T-helper 1 cell treated with Interleukin-12 subunit alpha and Interleukin-12 subunit beta and Interleukin-4 antibody, amounts not matched to agents 30 ng/mL and 1 ng/mL, for 36 hours (primary cell): ENCODE measurements around the gene MAP4K3. TPM values are rescaled to one million over a fixed set of nuclear protein-coding genes. Genes with fewer than 3 reads are reported as not detected.
"Not testable (repeated sequence)": the region's sequence is repeated elsewhere in the genome, so short reads cannot be mapped to it uniquely, and the experiment has no call there.

Source experiments
- intact Hi-C: fragments of 100-400 bp; cut with micrococcal nuclease; formaldehyde crosslinking; loops from one replicate; pipeline ENCODE4 v1.15.1; 2024
- total RNA-seq: library from RNA; stranded (reverse); gene quantifications from 2 replicates; pipeline ENCODE4 v1.2.3, GENCODE V29; 2022

Gene MAP4K3
- total RNA-seq, 1 donor from 2014 or later = 11.8 TPM

GRCh38 chr2:39409697-39410389, 27.2 kb downstream of the MAP4K3 start:
- intact Hi-C loops = no loop called here

DNA sequence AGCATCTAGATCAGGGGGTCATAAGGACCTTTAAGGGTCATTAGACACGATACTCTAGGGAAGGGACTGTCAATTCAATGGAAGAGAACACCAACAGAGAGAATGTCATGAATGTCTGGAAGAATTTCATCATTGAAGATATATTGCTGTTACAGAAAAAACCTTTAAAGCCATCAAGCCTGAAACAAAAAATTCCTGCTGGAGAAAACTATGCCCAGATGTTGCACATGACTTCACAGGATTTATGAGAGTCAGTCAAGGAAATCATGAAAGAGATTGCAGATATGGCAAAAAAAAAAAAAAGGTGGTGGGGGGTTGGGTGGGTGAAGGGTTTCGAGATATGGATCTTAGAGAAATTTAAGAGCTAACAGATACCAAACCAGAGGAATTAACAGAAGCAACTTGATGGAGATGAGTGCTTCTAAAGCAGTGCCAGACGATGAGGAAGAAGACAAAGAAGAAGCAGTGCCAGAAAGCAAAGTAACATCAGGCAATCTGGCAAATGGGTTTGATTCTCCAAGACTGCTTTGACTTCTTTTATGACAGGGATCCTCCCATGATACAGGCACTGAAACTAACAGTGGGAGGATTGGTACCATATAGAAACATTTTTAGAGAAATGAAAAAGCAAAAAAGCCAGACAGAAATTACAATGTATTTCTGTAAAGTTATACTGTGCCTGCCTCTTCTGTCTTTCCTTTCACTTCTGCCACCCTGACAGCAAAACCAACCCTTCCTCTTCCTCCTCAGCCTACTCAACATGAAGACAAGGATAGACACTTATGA, 28.5 kb downstream of the MAP4K3 start:
- intact Hi-C loops = no loop called here

DNA sequence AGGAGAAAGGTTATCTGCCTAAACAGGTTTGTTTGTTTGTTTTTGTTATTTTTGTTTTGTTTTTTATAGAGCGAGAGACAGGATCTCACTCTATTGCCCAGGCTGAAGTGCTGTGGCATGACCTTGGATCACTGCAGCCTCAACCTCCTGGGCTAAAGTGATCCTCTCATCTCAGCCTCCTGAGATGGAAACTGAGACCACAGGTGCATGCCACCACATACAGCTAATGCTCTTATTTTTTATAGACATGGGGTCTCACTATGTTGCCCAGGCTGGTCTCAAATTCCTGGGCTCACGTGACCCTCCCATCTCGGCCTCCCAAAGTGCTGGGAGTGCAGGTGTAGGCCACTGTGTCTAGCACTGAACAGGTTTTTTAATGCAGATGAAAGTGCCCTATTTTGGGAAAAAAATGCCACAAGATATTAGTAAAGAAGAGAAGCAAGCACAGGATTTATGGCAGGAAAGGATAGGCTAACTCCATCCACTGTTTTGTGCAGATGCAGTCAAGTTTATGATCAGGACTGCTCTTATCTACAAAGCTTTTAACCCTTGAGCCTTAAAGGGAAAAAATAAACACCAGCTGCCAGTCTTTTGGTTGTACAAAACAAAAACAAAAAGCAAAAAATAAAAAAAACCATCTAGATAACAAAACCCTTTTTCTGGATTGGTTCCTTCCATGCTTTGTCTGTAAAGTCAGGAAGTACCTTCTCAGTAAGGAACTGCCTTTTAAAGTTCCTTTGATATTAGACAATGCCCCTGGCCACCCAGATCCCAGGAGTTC, 29.4 kb downstream of the MAP4K3 start:
- intact Hi-C loops = no loop called here

- intact Hi-C loops = no loop called here
Observed at GRCh38 chr2:39405364-39405763, 31.7 kb downstream of the MAP4K3 start.

DNA sequence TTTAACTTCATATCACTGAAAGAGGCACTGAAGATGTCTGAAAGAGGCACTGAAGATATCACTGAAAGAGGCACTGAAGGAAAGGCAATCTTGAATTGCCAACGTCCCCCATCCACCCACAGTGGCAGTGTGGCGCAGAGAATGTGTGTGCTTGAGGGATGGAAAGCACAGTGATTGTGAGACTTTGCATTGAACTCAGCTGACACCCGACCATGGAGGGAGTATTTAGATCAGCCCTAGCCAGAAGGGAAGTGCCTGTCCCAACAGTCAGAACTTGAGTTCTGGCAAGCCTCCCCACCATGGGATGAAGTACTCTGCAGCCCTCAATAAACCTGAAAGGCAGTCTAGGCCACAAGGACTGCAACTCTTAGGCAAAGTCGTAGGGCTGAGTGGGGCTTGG, 33.8 kb downstream of the MAP4K3 start:
- intact Hi-C loops = no loop called here

DNA sequence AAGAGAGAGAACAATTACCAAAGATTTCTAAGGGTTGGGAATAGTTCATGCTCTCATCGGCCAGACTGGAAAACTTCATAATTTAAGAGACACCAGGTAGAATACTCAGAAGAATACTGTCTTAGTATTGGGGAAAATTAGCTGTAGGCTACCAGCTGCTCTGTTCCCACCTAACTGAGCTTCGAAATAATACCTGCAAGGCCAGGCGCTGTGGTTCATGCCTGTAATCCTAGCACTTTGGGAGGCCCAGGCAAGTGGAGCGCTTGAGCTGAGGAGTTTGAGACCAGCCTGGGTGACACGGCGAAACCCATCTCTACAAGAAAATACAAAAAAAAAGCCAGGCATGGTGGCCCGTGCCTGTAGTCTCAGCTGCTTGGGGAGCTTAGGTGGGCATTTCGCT, 35.8 kb downstream of the MAP4K3 start:
- intact Hi-C loops = no loop called here

DNA sequence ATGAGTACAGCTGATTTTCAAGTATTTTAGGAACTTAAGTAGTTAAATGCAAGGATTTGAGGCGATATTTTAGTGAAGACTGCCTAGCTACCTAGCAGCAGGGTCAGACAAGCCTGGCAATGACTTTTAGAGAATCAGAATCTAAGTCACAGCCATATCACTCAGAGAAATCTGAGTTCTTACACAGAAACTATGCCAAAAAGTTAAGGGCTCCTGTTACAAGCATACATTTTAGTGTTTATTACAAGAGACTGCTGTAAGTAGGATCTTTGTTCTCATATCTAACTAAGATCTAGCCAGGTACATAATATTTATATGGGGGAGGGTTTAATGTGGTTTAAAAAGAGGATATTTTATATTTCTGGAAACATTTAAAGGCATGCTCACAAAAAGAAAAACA, 37.5 kb downstream of the MAP4K3 start:
- intact Hi-C loops = no loop called here

GRCh38 chr2:39395313-39395712, 41.8 kb downstream of the MAP4K3 start:
- intact Hi-C loops = no loop called here

- intact Hi-C loops = no loop called here
Observed at GRCh38 chr2:39394516-39394961, 42.5 kb downstream of the MAP4K3 start.

DNA sequence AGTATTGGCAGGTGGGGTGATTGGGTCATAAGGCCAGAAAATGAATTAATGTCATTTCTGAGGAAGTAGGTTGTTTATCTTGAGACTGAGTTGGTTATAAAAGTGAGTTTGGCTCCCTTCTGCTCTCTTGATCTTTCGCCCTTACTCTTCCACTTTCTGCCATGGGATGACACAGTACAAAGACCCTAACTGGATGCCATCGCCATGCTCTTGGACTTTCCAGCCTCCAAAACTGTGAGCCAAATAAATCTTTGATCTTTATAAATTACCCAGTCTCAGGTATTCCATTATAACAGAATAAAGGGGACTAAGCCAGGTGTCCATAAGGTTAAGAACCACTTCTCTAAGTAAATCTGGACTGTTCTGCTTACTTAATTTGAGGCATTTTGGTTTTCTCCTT, 44.4 kb downstream of the MAP4K3 start:
- intact Hi-C loops = no loop called here

DNA sequence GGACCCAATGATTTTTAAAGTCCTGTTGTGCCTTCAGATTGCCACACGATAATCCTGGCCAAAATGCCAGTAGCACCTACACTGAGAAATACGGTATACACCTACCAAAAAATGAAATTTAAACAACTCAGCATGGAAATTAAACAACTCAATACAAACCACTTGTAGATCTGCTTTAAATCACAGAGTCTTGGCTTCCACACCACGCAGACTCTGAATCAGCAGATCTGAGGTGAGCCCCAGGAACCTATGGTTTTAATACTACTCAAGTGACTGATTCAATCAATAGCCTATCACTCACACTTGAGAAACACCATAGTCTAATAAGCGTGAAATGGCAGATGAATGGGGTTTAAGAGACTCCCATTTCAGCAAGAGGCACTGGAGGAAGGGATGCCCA, 46.9 kb downstream of the MAP4K3 start:
- intact Hi-C loops = no loop called here

GRCh38 chr2:39386064-39386463, 51.0 kb downstream of the MAP4K3 start:
- intact Hi-C loops = no loop called here

GRCh38 chr2:39385172-39385571, 51.9 kb downstream of the MAP4K3 start:
- intact Hi-C loops = no loop called here

GRCh38 chr2:39384071-39384470, 53.0 kb downstream of the MAP4K3 start:
- intact Hi-C loops = not testable (repeated sequence)

DNA sequence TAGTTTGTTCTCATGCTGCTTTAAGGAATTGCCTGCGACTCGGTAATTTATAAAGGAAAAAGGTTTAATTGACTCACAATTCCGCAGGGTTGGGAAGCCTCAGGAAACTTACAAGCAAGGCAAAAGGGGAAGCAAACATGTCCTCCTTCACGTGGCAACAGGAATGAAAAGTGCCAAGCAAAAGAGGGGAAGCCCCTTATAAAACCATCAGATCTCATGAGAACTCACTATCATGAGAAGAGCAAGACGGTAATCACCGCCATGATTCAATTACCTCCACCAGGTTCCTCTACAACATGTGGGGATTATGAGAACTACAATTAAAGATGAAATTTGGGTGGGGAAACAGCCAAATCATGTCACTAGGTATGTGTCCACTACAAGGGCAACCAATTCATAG, 53.9 kb downstream of the MAP4K3 start:
- intact Hi-C loops = no loop called here

DNA sequence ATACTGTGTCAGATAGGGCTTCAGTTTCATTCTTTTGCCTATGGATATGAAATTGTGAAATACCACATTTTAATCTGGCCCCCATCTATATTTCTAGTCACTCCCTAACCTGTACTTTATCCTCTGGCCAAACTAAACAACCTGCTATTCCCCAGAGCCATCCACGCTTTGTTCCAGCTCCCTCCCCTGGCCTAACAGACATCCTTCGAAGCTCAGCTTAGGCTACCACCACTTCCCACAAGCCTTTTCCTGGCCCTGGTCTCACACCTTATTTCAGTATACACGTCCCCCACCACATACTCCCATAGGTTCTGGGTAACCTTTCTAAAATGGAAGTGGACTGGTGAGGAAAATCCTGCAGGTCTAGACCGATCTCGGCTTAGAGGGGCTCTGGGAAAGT, 55.4 kb downstream of the MAP4K3 start:
- intact Hi-C loops = no loop called here

DNA sequence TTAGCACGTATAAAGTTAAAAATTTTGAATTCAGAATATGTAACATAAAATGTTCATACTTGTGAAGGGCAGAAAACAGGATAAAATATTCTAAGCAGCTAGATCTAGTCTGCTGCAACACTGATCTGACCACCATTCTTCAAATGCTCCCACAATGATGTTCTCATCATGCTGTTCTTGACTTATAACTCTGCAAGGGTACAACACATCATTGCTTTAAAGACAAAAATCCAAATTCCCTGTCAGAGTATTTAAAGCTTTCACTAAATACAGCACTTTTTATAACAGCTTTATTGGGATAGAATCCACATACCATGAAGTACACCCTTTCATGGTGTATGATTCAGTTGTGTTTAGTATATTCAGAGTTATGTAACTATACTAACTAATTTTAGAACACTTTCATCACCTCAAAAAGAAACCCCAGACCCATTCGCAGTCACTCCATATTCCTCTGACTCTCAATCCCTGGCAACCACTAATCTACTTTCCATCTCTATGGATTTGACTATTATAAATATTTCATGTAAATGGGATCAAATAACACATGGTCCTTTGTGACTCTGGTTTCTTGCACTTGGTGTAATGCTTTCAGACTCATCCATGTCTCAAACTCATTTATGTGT, 56.4 kb downstream of the MAP4K3 start:
- intact Hi-C loops = no loop called here

- intact Hi-C loops = loop anchor here (1.0 to 5.0 kb wide), 4 partner anchors 56 to 397 kb away; partner anchors contain the start of gene THUMPD2
Observed at GRCh38 chr2:39379643-39380524, 57.2 kb downstream of the MAP4K3 start.

DNA sequence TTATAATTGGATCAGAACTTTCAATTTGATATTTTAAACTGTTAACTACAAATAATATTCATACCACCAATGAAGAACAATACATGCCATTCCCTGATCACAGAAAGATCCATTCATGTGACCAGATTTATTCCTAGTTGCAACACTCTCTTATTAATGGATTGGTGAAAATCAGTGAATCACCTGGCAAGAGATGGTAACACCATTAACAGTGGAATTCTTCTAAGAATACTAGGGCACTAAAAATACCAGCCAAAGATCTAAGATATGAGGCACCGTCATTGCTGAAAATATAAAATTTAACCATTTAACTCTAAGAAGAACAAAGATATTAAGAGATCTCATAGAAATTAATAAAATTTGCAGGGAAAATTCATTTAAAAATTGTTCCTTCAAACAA, 58.1 kb downstream of the MAP4K3 start:
- intact Hi-C loops = loop anchor here (1.0 to 5.0 kb wide), 4 partner anchors 57 to 398 kb away; partner anchors contain the start of gene THUMPD2

DNA sequence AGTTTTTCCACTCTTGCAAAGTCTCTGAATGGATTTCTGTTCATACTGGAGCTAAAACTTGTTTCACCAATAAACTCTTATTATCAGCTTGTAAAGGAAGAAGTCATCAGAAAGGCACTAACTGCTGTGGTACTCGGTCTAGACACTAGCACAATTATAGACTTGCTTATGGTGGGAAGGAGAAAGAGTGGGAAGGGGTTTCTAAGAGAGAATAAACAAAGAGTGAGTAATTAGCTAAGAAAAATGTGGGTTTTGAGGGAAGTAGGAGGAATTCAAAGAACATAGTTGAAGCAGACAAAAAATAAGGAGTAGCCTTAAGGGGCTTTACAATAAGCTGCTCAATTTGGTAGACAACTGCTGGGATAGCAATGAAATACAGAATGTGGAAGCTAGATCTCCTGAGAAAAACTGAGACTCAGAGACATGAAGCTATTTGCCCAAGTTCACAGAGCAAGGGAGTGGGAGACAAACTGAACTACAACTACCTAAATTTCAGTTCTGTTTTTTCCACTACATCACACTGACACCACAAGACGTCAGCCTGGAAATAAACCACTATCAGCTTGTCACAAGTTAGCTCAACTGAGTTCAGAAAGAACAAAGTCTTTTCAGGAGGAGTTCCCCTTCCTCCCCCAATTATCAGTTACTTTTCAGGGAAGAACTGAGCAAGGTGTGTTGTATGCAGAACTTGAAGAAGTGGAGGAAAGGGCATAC, 59.7 kb downstream of the MAP4K3 start:
- intact Hi-C loops = loop anchor here (5.0 kb wide), 1 partner anchor 400 kb away; the partner anchor contains the start of gene THUMPD2
